GM12878 (cell line): Measurements from ENCODE around the gene BCKDHA. TPM values are rescaled to one million over a fixed set of nuclear protein-coding genes. Genes with fewer than 3 reads are reported as not detected.

Experiments
- ATAC-seq: fragments of 200-7000 bp; cut with Tn5 transposase; 3 replicates; pipeline ENCODE4 v1.9.1; 2020; ENCODE audit warnings: mild to moderate bottlenecking, moderate library complexity
- BruUV-seq: library from RNA; stranded (reverse); fragments of 400-500 nt; replicated peaks from 2 replicates; lab custom pipeline; 2021; lab: Mats Ljungman, UMichigan
- CTCF ChIA-PET: fragments of 300-600 bp; sonication (Branson Sonifier 250); formaldehyde crosslinking; extraction: SDS; loops from one replicate; lab custom pipeline; 2021; ENCODE audit warnings: inconsistent platforms; lab: Yijun Ruan, JAX
- POLR2A ChIA-PET: fragments of 350-600 bp; formaldehyde crosslinking; extraction: SDS; loops from one replicate; lab custom pipeline; 2021; ENCODE audit warnings: inconsistent platforms; lab: Charles Lee
- RAD21 ChIA-PET: fragments of 300-600 bp; sonication (Branson Sonifier 250); formaldehyde crosslinking; loops from one replicate; lab custom pipeline; 2023; ENCODE audit warnings: antibody characterized with exemption; ENCODE audit not compliant: unreplicated experiment; lab: Charles Lee
- SMC1A ChIA-PET: fragments of 300-600 bp; sonication (Branson Sonifier 250); formaldehyde crosslinking; loops from one replicate; lab custom pipeline; 2023; ENCODE audit not compliant: unreplicated experiment, uncharacterized antibody; lab: Charles Lee
- DNase-seq: peaks from one replicate; pipeline ENCODE4 v3.0.0-alpha.2; 2011; ENCODE audit warnings: low read depth, low spot score
- FAIRE-seq: peaks from 3 replicates; lab custom pipeline; 2011; peaks lifted over from hg19 to GRCh38; lab: Jason Lieb, UNC
- H2AFZ ChIP-seq: 2 replicates; pipeline ENCODE4 v1.6.0; 2011; ENCODE audit warnings: low read depth, low read length, control low read depth; ENCODE audit not compliant: control insufficient read depth
- H3K27ac ChIP-seq: 2 replicates; pipeline ENCODE4 v1.5.1; 2011; ENCODE audit warnings: control low read depth; ENCODE audit not compliant: control insufficient read depth, insufficient read depth
- H3K27me3 ChIP-seq, 2 experiments: replicated peaks in 1 of 2; 2 replicates each; pipeline versions ENCODE4 v1.6.0 to v1.6.1; 2011; ENCODE audit warnings: low read length in 1 of 2; ENCODE audit not compliant: control insufficient read depth in 2 of 2, insufficient read depth in 2 of 2
- H3K36me3 ChIP-seq, 2 experiments: 2 replicates each; pipeline ENCODE4 v1.5.1; 2011; ENCODE audit warnings: low read length in 1 of 2; ENCODE audit not compliant: control insufficient read depth in 2 of 2, insufficient read depth in 2 of 2
- H3K4me1 ChIP-seq: 2 replicates; pipeline ENCODE4 v1.6.1; 2011; ENCODE audit warnings: mild to moderate bottlenecking, low read length, moderate library complexity, mixed read lengths; ENCODE audit not compliant: control insufficient read depth, insufficient read depth
- H3K4me2 ChIP-seq: 2 replicates; pipeline ENCODE4 v1.6.0; 2011; ENCODE audit warnings: control low read depth; ENCODE audit not compliant: control insufficient read depth, insufficient read depth
- H3K4me3 ChIP-seq: fragments of 200-600 bp; sonication (generic); 2 replicates; pipeline ENCODE4 v1.5.1; 2016
- H3K79me2 ChIP-seq: 2 replicates; pipeline ENCODE4 v1.6.0; 2011; ENCODE audit warnings: low read length; ENCODE audit not compliant: control insufficient read depth, insufficient read depth
- H3K9ac ChIP-seq: 2 replicates; pipeline ENCODE4 v1.8.0; 2011; ENCODE audit warnings: low read length, control low read depth, mixed read lengths; ENCODE audit not compliant: control insufficient read depth, insufficient read depth
- H3K9me3 ChIP-seq: replicated peaks from 3 replicates; pipeline ENCODE4 v1.5.1; 2011; ENCODE audit warnings: mild to moderate bottlenecking, low read length; ENCODE audit not compliant: control insufficient read depth, insufficient read depth
- H4K20me1 ChIP-seq: 2 replicates; pipeline ENCODE4 v1.6.0; 2011; ENCODE audit not compliant: control insufficient read depth, insufficient read depth
- BRCA1 ChIP-seq: IDR thresholded peaks from 2 replicates; pipeline ENCODE4 v1.6.1; 2011; ENCODE audit warnings: low read depth, low read length, improper control_type of control experiment
- EGR1 ChIP-seq, 2 experiments: IDR thresholded peaks; 1 replicate in 1 of 2; 2 replicates in 1 of 2; pipeline ENCODE4 v1.6.1; 2011 to 2012; ENCODE audit warnings: low read depth in 2 of 2, low read length in 2 of 2, borderline replicate concordance in 1 of 2, mild to moderate bottlenecking in 1 of 2, moderate library complexity in 1 of 2
- FOXM1 ChIP-seq: IDR thresholded peaks from 2 replicates; pipeline ENCODE4 v1.6.1; 2012; ENCODE audit warnings: low read depth, mild to moderate bottlenecking, inconsistent platforms, low read length, moderate library complexity
- HDAC6 ChIP-seq: fragments of 200-600 bp; sonication (generic); IDR thresholded peaks from one replicate; pipeline ENCODE4 v1.8.0; 2017; ENCODE audit warnings: antibody characterized with exemption; ENCODE audit not compliant: unreplicated experiment
- HDGF ChIP-seq: fragments of 450-650 bp; IDR thresholded peaks from 2 replicates; pipeline ENCODE4 v1.6.1; 2016; ENCODE audit warnings: antibody characterized with exemption
- MLLT1 ChIP-seq: fragments of 450-650 bp; IDR thresholded peaks from 2 replicates; pipeline ENCODE4 v1.6.1; 2016; ENCODE audit warnings: mild to moderate bottlenecking
- NFYB ChIP-seq: IDR thresholded peaks from 2 replicates; pipeline ENCODE4 v1.6.1; 2011; ENCODE audit warnings: low read depth, mild to moderate bottlenecking, low read length, improper control_type of control experiment, moderate library complexity; ENCODE audit not compliant: insufficient read depth
- RBBP5 ChIP-seq: fragments of 200-600 bp; sonication (generic); conservative IDR thresholded peaks from 2 replicates; pipeline ENCODE4 v1.6.1; 2016
- RUNX3 ChIP-seq: IDR thresholded peaks from 2 replicates; pipeline ENCODE4 v1.6.1; 2012; ENCODE audit warnings: low read length, inconsistent platforms
- STAT3 ChIP-seq: IDR thresholded peaks from 2 replicates; pipeline ENCODE4 v1.6.1; 2011; ENCODE audit warnings: low read depth, low read length, improper control_type of control experiment
- USF2 ChIP-seq: IDR thresholded peaks from 2 replicates; pipeline ENCODE4 v1.6.1; 2011; ENCODE audit warnings: low read depth, low read length, improper control_type of control experiment, borderline replicate concordance
- ZNF24 ChIP-seq: fragments of 450-650 bp; IDR thresholded peaks from 2 replicates; pipeline ENCODE4 v1.6.1; 2017; ENCODE audit warnings: antibody characterized with exemption, mild to moderate bottlenecking
- WGBS: methylation state at CpG from one replicate; pipeline ENCODE4 v1.1.6; 2016; ENCODE audit warnings: low lambda C conversion rate; ENCODE audit not compliant: insufficient replicate concordance, insufficient coverage; ENCODE audit errors: missing lambda C conversion rate; 5-methylcytosine and 5-hydroxymethylcytosine counted together
- in situ Hi-C: fragments of 300-500 bp; cut with MboI; formaldehyde crosslinking; loops from 9 replicates; pipeline ENCODE4 v1.14.3; 2018; ENCODE audit warnings: mixed read lengths
- intact Hi-C: fragments of 100-400 bp; cut with micrococcal nuclease; formaldehyde crosslinking; loops from one replicate; pipeline ENCODE4 v1.14.2; 2022; ENCODE audit not compliant: unreplicated experiment
- polyA plus RNA-seq, 11 experiments: library from polyadenylated mRNA; depleted of rRNA in 4 of 11; unstranded in 6 of 11; stranded (reverse) in 5 of 11; fragments of >200 nt; fragmentation: Nextera tagmentation in 4 of 11; fragmentation: Illumina TruSeq in 1 of 11; extraction: Ambion mirVana in 4 of 11; extraction: Trizol in 1 of 11; gene quantifications; 1 replicate in 1 of 11; 2 replicates in 10 of 11; pipeline versions ENCODE4 v1.2.1 to v1.2.3, GENCODE V29; 2011 to 2016; ENCODE audit warnings: inconsistent platforms in 2 of 11, missing spikeins in 2 of 11, low read depth in 1 of 11
- total RNA-seq, 4 experiments: library from RNA; depleted of rRNA in 3 of 4; stranded (reverse); fragments of >200 nt in 3 of 4; fragmentation: Illumina TruSeq in 1 of 4; extraction: Trizol in 1 of 4; gene quantifications; 2 replicates each; pipeline versions ENCODE4 v1.2.1 to v1.2.3, GENCODE V29; 2013 to 2021

Gene BCKDHA
- total and polyA plus RNA-seq, 10 of the 15 experiments (the other 5 are each of a cell fraction or from before 2014, with no cell fraction given) = 9.9 to 107 (median 46.4) TPM

GRCh38 chr19:41376241-41376997, 21.2 kb upstream of the BCKDHA start, which contains the start of gene TMEM91:
TSS of gene TMEM91 (plus strand) at chr19:41376533. CDS start at chr19:41378310, 1,777 bp downstream.
- ChIA-PET RAD21 (no interaction called here), POLR2A (interaction anchor here (1.3 kb wide), 1 partner anchor 9 kb away, joined by 11 read pairs; no protein-coding TSS in a partner anchor), SMC1A (interaction anchor here (4.8 kb wide), 1 partner anchor 12 kb away, joined by 24 read pairs; the partner anchor contains the start of gene B9D2), CTCF (interaction anchor here (1.6 kb wide), 1 partner anchor 9 kb away, joined by 7 read pairs; no protein-coding TSS in a partner anchor)
- in situ Hi-C loops (no loop called here), intact Hi-C loops (no loop called here)
- no peak for ATAC-seq
- Histone ChIP-seq H3K4me3 (peak within 1 kb of the TSS; percentile 6; the same call in 1 of the 2 replicates), H3K27me3 (no peaks in the 10 kb centered on the region), H3K9me3 (no peaks in the 10 kb centered on the region), H3K27ac (no peak within 1 kb of the TSS), H3K36me3 (no peaks in the 10 kb centered on the region; a peak in 2 of 4 replicates), H4K20me1 (no peaks in the 10 kb centered on the region), H3K4me2 (peak within 1 kb of the TSS; percentile 73), H3K9ac (peak within 1 kb of the TSS; percentile 41; the same call in 1 of the 2 replicates), H3K79me2 (no peaks in the 10 kb centered on the region), H2AFZ (peak within 1 kb of the TSS; percentile 52), H3K4me1 (peaks cover 21% of the 10 kb centered on the region)
- 72% methylated on average over 35 of the region's 47 CpGs for WGBS
- DNase-seq = no peak
- TF ChIP-seq EGR1 (IDR thresholded peaks at IDR 0.05; ENCODE audit: borderline replicate concordance in 1 of 2, low read depth in 2 of 2, low read length in 2 of 2) (0 out of 3 replicates have a peak, but pooled peaks of 1 of the 2 experiments have one; percentile 56), RBBP5 (no peak)
- FAIRE-seq = no peak
- BruUV-seq = no TSS peak

- no peaks in the 10 kb centered on the region for H3K79me2 ChIP-seq
- H4K20me1 ChIP-seq = no peaks in the 10 kb centered on the region
- SMC1A ChIA-PET = interaction anchor here (4.8 kb wide), 1 partner anchor 13 kb away, joined by 24 read pairs; the partner anchor contains the start of gene B9D2
- FAIRE-seq (no peak), DNase-seq (no peak), ATAC-seq (no peak)
- no peak overlapping the region for H3K27ac ChIP-seq
- no peaks in the 10 kb centered on the region; a peak in 2 of 4 replicates for H3K36me3 ChIP-seq
- no peaks in the 10 kb centered on the region for H3K9me3 ChIP-seq
- CTCF ChIA-PET = interaction anchor here (1.6 kb wide), 1 partner anchor 9 kb away, joined by 7 read pairs; no protein-coding TSS in a partner anchor
- POLR2A ChIA-PET = interaction anchor here (1.3 to 1.5 kb wide), 2 partner anchors 9 to 11 kb away, joined by 10 to 11 read pairs; no protein-coding TSS in a partner anchor
- intact Hi-C loops (no loop called here), in situ Hi-C loops (no loop called here)
- BruUV-seq = no TSS peak
- RAD21 ChIA-PET = no interaction called here
- 0 out of 2 replicates have a peak overlapping the region, but pooled peaks have one; percentile 6 for H3K4me3 ChIP-seq
- 0 out of 2 replicates have a peak overlapping the region, but pooled peaks have one; percentile 28 for H2AFZ ChIP-seq
- H3K9ac ChIP-seq = no peak overlapping the region
- H3K4me1 ChIP-seq = peaks cover 21% of the 10 kb centered on the region
- H3K4me2 ChIP-seq = peak overlapping the region; percentile 73; the same call in 1 of the 2 replicates
- H3K27me3 ChIP-seq = no peaks in the 10 kb centered on the region
- 88% methylated on average over 7 of the region's 8 CpGs for WGBS
- TF ChIP-seq MLLT1 (0 out of 2 replicates have a peak, but pooled peaks have one; percentile 39), HDGF (no peak), STAT3 (no peak), USF2 (no peak), BRCA1 (no peak), NFYB (no peak), RUNX3 (peak; percentile 56), FOXM1 (no peak), ZNF24 (no peak), HDAC6 (no peak)
These were observed 20.6 kb upstream of the BCKDHA start for GRCh38 chr19:41376998-41377365.
